Activated CD8-positive, alpha-beta T cell treated with anti-CD3 and anti-CD28 coated beads for 36 hours (primary cell): ENCODE data around the gene DAPK1. TPM values are rescaled to one million over a fixed set of nuclear protein-coding genes. Genes with fewer than 3 reads are reported as not detected.
A peak's percentile ranks its signal among the peaks of the same experiment; 100 is the strongest.

Source experiments
- ATAC-seq: fragments of 200-7000 bp; cut with Tn5 transposase; one replicate; pipeline ENCODE4 v1.10.0; 2021; ENCODE audit warnings: mild to moderate bottlenecking, moderate library complexity
- CTCF ChIA-PET: fragments of 350-600 bp; sonication (Branson Sonifier 250); formaldehyde crosslinking; loops from one replicate; lab custom pipeline; 2021; ENCODE audit warnings: antibody characterized with exemption; lab: Charles Lee
- POLR2A ChIA-PET: fragments of 350-600 bp; sonication (Branson Sonifier 250); formaldehyde crosslinking; loops from one replicate; lab custom pipeline; 2021; ENCODE audit warnings: antibody characterized with exemption; lab: Charles Lee
- DNase-seq: peaks from one replicate; pipeline ENCODE4 v3.0.0-alpha.2; 2020
- H3K27ac Mint-ChIP-seq: one replicate; pipeline ENCODE4 v1.8.0; 2021; ENCODE audit warnings: mild to moderate bottlenecking, mixed read lengths
- H3K27me3 Mint-ChIP-seq: one replicate; pipeline ENCODE4 v1.8.0; 2021; ENCODE audit warnings: mixed read lengths
- H3K36me3 Mint-ChIP-seq: one replicate; pipeline ENCODE4 v1.8.0; 2021; ENCODE audit warnings: low read depth, mixed read lengths
- H3K4me1 Mint-ChIP-seq: one replicate; pipeline ENCODE4 v1.8.0; 2021; ENCODE audit warnings: low read depth, mixed read lengths
- H3K4me3 Mint-ChIP-seq: one replicate; pipeline ENCODE4 v1.8.0; 2021; ENCODE audit warnings: mild to moderate bottlenecking, moderate library complexity, mixed read lengths
- H3K9me3 Mint-ChIP-seq: one replicate; pipeline ENCODE4 v1.8.0; 2021; ENCODE audit warnings: mixed read lengths
- intact Hi-C: fragments of 100-400 bp; cut with micrococcal nuclease; formaldehyde crosslinking; loops from one replicate; pipeline ENCODE4 v1.10.0; 2022
- total RNA-seq, 2 experiments: library from RNA; stranded (reverse); gene quantifications; one replicate each; pipeline ENCODE4 v1.2.3, GENCODE V29; 2021
- TF ChIP-seq, protein P1 (sequence below): fragments of 200-600 bp; IDR thresholded peaks from one replicate; pipeline ENCODE4 v1.8.0; 2022; ENCODE audit warnings: antibody characterized with exemption, mild to moderate bottlenecking

DAPK1 gene
- total RNA-seq, 2 experiments from 2014 or later, result 1.7 to 2.1 TPM

DNA sequence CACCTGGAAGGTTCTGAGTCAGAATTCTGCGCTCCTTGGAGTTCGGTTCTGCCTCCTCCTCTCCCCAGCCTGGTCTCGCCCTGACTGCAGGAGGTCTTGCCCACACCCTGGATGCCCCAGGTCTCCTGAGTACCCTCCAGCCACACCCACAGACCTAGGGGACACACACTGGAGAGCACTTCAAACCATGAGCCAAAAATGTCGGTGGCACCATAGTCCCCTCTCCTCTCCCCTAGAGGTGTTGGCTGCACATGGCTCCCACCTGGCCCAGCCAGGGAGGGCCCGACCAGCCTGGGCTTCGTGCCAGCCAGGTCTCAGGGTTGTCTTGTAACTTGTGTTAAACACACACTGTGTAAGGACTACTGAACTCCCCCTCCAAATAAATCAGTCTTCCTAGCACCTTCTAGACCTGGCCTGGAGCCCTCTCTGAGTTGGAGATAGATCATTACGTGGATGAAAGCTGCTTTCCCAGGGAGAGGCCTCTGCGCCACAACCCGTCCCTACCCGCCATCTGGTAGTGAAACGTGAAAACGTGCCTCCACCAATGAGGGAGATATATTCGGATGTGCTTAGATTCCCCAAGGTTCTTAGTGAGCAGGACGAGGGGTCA, 178.3 kb downstream of the DAPK1 start:
- intact Hi-C loops, result loop anchor here (10.0 kb wide), 1 partner anchor 139 kb away; no protein-coding TSS in a partner anchor
- CTCF ChIA-PET, result no interaction called here
- H3K9me3 Mint-ChIP-seq, result no peaks in the 10 kb centered on the region
- no peaks in the 10 kb centered on the region for H3K4me1 Mint-ChIP-seq
- H3K27me3 Mint-ChIP-seq, result no peaks in the 10 kb centered on the region
- POLR2A ChIA-PET, result no interaction called here
- no peak overlapping the region for H3K4me3 Mint-ChIP-seq
- ATAC-seq (no peak), DNase-seq (no peak)
- H3K36me3 Mint-ChIP-seq, result no peaks in the 10 kb centered on the region
- H3K27ac Mint-ChIP-seq, result no peak overlapping the region
- TF ChIP-seq, protein P1, sequence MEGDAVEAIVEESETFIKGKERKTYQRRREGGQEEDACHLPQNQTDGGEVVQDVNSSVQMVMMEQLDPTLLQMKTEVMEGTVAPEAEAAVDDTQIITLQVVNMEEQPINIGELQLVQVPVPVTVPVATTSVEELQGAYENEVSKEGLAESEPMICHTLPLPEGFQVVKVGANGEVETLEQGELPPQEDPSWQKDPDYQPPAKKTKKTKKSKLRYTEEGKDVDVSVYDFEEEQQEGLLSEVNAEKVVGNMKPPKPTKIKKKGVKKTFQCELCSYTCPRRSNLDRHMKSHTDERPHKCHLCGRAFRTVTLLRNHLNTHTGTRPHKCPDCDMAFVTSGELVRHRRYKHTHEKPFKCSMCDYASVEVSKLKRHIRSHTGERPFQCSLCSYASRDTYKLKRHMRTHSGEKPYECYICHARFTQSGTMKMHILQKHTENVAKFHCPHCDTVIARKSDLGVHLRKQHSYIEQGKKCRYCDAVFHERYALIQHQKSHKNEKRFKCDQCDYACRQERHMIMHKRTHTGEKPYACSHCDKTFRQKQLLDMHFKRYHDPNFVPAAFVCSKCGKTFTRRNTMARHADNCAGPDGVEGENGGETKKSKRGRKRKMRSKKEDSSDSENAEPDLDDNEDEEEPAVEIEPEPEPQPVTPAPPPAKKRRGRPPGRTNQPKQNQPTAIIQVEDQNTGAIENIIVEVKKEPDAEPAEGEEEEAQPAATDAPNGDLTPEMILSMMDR, result no peak

DNA sequence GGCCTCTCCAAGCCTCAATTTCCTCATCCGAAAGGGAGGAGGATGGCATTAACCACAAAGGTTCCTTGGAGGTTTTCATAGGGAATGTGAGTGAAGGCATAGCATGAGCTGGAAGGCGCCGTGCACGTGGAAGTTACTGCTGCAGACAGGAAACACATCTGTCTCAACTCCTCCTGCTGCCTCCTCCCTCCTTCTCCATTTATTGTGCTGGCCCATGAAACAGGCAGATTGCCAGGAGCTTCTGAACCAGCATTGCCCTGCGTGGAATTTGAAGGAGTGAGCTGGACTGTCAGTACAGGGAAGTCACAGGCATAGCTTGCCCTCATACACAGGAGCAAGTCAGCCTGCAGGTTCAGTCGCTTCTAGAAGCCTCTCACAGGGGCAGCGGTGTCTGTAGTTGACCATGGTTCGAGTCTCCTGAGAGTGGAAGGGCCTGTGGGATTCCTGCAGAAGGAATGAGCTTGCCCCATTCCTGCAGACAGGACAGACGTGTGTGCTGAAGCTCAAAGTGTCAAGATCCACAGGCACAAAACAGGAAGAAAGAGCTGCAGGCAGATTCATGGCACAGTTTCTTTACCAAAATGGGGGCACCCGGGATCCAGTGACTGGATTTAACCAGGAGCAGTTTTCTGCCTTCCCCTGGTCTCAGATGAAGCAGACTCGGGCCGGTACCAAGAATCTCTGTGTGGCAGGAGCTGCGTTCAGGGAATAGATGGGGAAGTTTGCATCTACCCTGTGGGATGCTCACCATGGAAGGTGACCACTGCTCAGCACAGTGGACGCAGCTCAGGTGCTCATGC, 179.5 kb downstream of the DAPK1 start:
- Mint-ChIP-seq H3K36me3 (no peaks in the 10 kb centered on the region), H3K27ac (no peak overlapping the region), H3K27me3 (no peaks in the 10 kb centered on the region), H3K9me3 (no peaks in the 10 kb centered on the region), H3K4me1 (no peaks in the 10 kb centered on the region), H3K4me3 (no peak overlapping the region)
- no peak for DNase-seq
- ChIA-PET CTCF (interaction anchor here (0.9 to 1.9 kb wide), 3 partner anchors 135 to 365 kb away, joined by 3 to 8 read pairs (median 3); no protein-coding TSS in a partner anchor), POLR2A (no interaction called here)
- TF ChIP-seq, protein P1, result no peak
- intact Hi-C loops, result loop anchor here (10.0 kb wide), 1 partner anchor 138 kb away; no protein-coding TSS in a partner anchor
- ATAC-seq, result no peak

DNA sequence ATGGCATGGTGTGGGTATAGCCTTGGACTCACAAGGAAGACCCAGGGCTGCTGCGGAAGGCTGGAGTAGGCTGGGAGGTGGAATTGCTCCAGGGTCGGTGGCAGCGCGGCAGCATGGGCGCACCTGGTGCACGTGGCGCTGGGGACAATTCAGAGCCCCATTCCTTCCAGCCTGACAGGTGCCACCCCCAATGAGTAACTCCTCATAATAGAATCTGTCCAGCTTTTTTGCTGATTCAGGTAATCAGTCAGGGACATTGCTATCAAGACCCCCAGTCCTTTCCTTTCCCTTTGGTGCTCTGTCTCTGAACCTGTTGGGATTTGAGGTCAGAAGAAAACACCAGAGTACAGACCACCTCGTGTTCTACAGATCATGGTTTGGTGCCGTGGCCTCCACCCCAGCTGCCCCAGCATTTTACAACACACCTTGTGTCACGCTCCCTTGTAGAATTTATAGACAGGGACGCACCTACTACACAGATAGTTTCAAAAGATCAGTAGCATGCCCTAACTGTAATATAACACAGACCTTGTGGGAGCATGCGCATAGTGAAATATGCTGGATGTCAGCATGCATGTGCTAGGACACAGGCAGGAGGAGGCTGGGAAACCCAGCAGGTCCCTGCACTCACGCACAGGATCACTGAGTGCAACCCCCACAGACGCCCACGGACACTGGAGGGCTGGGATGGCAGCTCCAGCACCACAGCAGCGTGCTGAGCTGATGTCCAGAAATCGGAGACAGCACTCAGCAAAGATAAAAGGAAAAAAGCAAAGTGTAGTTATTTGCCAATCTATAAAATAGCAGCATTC, 180.3 kb downstream of the DAPK1 start:
- Mint-ChIP-seq H3K36me3 (no peaks in the 10 kb centered on the region), H3K27me3 (no peaks in the 10 kb centered on the region), H3K4me3 (no peak overlapping the region), H3K4me1 (no peaks in the 10 kb centered on the region), H3K9me3 (no peaks in the 10 kb centered on the region), H3K27ac (no peak overlapping the region)
- ATAC-seq (no peak), DNase-seq (no peak)
- intact Hi-C loops, result loop anchor here (10.0 kb wide), 1 partner anchor 137 kb away; no protein-coding TSS in a partner anchor
- POLR2A ChIA-PET, result no interaction called here
- TF ChIP-seq, protein P1, result no peak
- CTCF ChIA-PET, result interaction anchor here (0.8 to 1.9 kb wide), 4 partner anchors 135 to 364 kb away, joined by 3 to 8 read pairs (median 3); no protein-coding TSS in a partner anchor

DNA sequence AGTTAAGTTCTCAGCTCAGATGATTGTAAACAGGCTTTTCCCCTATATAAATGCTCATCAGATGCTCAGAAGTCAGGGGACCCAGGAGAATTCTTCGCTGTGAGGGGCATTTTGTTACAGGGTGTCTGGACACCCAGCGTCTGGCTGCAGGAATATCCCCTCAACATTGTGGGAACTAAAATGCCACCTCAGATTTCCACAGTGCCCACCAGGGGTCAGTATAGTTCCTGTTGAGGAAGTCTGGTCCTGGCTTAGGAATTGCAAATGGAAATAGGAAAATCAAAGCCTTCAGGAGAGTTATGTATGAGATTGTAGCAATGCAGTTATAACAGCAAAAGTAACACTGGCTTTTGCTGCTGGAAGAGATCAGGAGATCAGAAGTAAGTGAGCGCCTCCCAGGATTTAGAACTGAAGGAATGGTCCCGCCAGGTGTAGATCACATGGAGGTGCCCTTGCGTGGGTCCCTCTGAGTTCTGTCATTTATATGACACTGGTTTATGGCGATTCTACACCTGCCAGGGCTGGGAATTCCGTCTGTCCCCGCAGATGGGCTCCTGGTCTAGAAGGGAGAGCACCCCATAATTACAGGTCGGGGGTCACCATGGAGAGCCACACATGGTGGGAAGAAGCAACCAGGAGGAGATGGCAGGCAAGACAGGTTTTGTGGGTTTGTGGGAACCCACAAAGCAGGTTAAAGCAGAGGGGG, 181.1 kb downstream of the DAPK1 start:
- Mint-ChIP-seq H3K36me3 (no peaks in the 10 kb centered on the region), H3K27ac (no peak overlapping the region), H3K9me3 (no peaks in the 10 kb centered on the region), H3K4me1 (no peaks in the 10 kb centered on the region), H3K27me3 (no peaks in the 10 kb centered on the region), H3K4me3 (no peak overlapping the region)
- DNase-seq (peak; percentile 44), ATAC-seq (no peak)
- ChIA-PET POLR2A (no interaction called here), CTCF (interaction anchor here (0.8 kb wide), 1 partner anchor 138 kb away, joined by 3 read pairs; no protein-coding TSS in a partner anchor)
- TF ChIP-seq, protein P1, result peak; percentile 80
- intact Hi-C loops, result loop anchor here (10.0 kb wide), 1 partner anchor 136 kb away; no protein-coding TSS in a partner anchor
